HUES6 (cell line): ENCODE results near the gene RNF40.
A peak's percentile ranks its signal among the peaks of the same experiment; 100 is the strongest.

ENCODE experiments used
- H3K27ac ChIP-seq: 2 replicates; pipeline ENCODE4 v1.7.0; 2013; ENCODE audit warnings: low read depth, mild to moderate bottlenecking, low read length, inconsistent platforms
- H3K27me3 ChIP-seq: 2 replicates; pipeline ENCODE4 v1.6.1; 2013; ENCODE audit warnings: low read length; ENCODE audit not compliant: control insufficient read depth, insufficient read depth
- H3K36me3 ChIP-seq: 2 replicates; pipeline ENCODE4 v1.6.1; 2013; ENCODE audit warnings: low read length; ENCODE audit not compliant: control insufficient read depth, insufficient read depth
- H3K4me1 ChIP-seq: 2 replicates; pipeline ENCODE4 v1.6.1; 2013; ENCODE audit warnings: low read length; ENCODE audit not compliant: control insufficient read depth, insufficient read depth
- H3K4me3 ChIP-seq: 2 replicates; pipeline ENCODE4 v1.5.1; 2013; ENCODE audit warnings: low read depth, low read length
- H3K9ac ChIP-seq: one replicate; pipeline ENCODE4 v1.6.1; 2013; ENCODE audit warnings: mild to moderate bottlenecking, low read length
- H3K9me3 ChIP-seq: 2 replicates; pipeline ENCODE4 v1.6.1; 2013; ENCODE audit warnings: low read depth, low read length; ENCODE audit not compliant: control insufficient read depth, insufficient read depth

RNF40 gene

GRCh38 chr16:30777591-30778297 lies 15.6 kb downstream of the RNF40 start:
- Histone ChIP-seq H3K36me3 (peaks cover 31% of the 10 kb centered on the region), H3K9me3 (no peaks in the 10 kb centered on the region), H3K9ac (no peak overlapping the region), H3K4me3 (no peak overlapping the region), H3K4me1 (peaks cover 14% of the 10 kb centered on the region), H3K27ac (no peak overlapping the region), H3K27me3 (no peaks in the 10 kb centered on the region)

- Histone ChIP-seq H3K27ac (no peak overlapping the region), H3K9ac (no peak overlapping the region), H3K27me3 (no peaks in the 10 kb centered on the region), H3K9me3 (no peaks in the 10 kb centered on the region), H3K4me1 (peaks cover 14% of the 10 kb centered on the region), H3K36me3 (peaks cover 31% of the 10 kb centered on the region), H3K4me3 (no peak overlapping the region)
Observed at GRCh38 chr16:30778549-30779244, 16.6 kb downstream of the RNF40 start.

- H3K36me3 ChIP-seq: peaks cover 24% of the 10 kb centered on the region
- H3K27me3 ChIP-seq: no peaks in the 10 kb centered on the region
- H3K9ac ChIP-seq: no peak overlapping the region
- no peak overlapping the region for H3K27ac ChIP-seq
- H3K4me1 ChIP-seq: peaks cover 14% of the 10 kb centered on the region
- no peak overlapping the region for H3K4me3 ChIP-seq
- H3K9me3 ChIP-seq: no peaks in the 10 kb centered on the region
Observed at GRCh38 chr16:30779596-30779995, 17.5 kb downstream of the RNF40 start.

DNA sequence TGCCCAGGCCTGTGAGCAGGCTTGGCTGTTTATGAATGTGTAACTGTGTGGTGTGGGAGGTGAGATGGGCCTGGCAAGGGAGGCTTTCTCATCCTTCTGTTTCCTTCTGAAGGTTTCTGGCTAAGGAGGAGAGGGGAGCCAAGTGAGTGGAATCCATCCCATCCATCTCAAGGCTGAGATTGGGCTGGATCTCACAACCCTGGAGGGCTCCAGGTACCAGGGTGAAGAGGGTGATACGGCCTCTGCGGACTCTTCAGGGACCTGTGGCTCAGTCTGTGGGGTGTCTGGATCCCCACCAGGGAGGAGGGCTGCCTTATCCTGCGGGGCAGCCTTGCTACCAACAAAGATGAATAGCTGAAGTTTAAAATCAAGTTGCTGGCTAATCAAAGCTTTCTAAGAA lies 17.9 kb downstream of the RNF40 start:
- Histone ChIP-seq H3K27me3 (no peaks in the 10 kb centered on the region), H3K9ac (no peak overlapping the region), H3K4me3 (no peak overlapping the region), H3K27ac (no peak overlapping the region), H3K4me1 (peaks cover 14% of the 10 kb centered on the region), H3K36me3 (peaks cover 23% of the 10 kb centered on the region), H3K9me3 (no peaks in the 10 kb centered on the region)

- peaks cover 23% of the 10 kb centered on the region for H3K36me3 ChIP-seq
- H3K4me3 ChIP-seq: no peak overlapping the region
- H3K9ac ChIP-seq: no peak overlapping the region
Observed at GRCh38 chr16:30780549-30780948, 18.4 kb downstream of the RNF40 start.

GRCh38 chr16:30782486-30783279 lies 20.6 kb downstream of the RNF40 start:
- Histone ChIP-seq H3K27me3 (no peaks in the 10 kb centered on the region), H3K27ac (no peak overlapping the region), H3K4me1 (peaks cover 11% of the 10 kb centered on the region), H3K4me3 (no peak overlapping the region), H3K9me3 (no peaks in the 10 kb centered on the region), H3K9ac (no peak overlapping the region), H3K36me3 (peaks cover 23% of the 10 kb centered on the region)

More at GRCh38 chr16:30780549-30780948, 18.4 kb downstream of the RNF40 start:
- Histone ChIP-seq H3K4me1 (peaks cover 14% of the 10 kb centered on the region), H3K9me3 (no peaks in the 10 kb centered on the region), H3K27ac (no peak overlapping the region), H3K27me3 (no peaks in the 10 kb centered on the region)

GRCh38 chr16:30783280-30784109 lies 21.4 kb downstream of the RNF40 start:
- H3K9ac ChIP-seq: no peak overlapping the region
- H3K27me3 ChIP-seq: no peaks in the 10 kb centered on the region
- H3K4me1 ChIP-seq: peaks cover 12% of the 10 kb centered on the region
- H3K9me3 ChIP-seq: no peaks in the 10 kb centered on the region
- H3K36me3 ChIP-seq: peaks cover 23% of the 10 kb centered on the region
- H3K27ac ChIP-seq: no peak overlapping the region
- no peak overlapping the region for H3K4me3 ChIP-seq

- H3K9ac ChIP-seq: no peak overlapping the region
- peaks cover 23% of the 10 kb centered on the region for H3K36me3 ChIP-seq
- H3K4me3 ChIP-seq: no peak overlapping the region
- no peaks in the 10 kb centered on the region for H3K27me3 ChIP-seq
- peaks cover 6% of the 10 kb centered on the region; the same call in 1 of the 2 replicates for H3K4me1 ChIP-seq
- no peak overlapping the region for H3K27ac ChIP-seq
- no peaks in the 10 kb centered on the region for H3K9me3 ChIP-seq
Observed at GRCh38 chr16:30784215-30784614, 22.1 kb downstream of the RNF40 start.

GRCh38 chr16:30785126-30786106 lies 23.3 kb downstream of the RNF40 start:
- Histone ChIP-seq H3K9me3 (no peaks in the 10 kb centered on the region), H3K36me3 (peaks cover 23% of the 10 kb centered on the region), H3K27ac (no peak overlapping the region), H3K4me3 (peak overlapping the region; percentile 70), H3K27me3 (no peaks in the 10 kb centered on the region), H3K4me1 (peaks cover 6% of the 10 kb centered on the region; the same call in 1 of the 2 replicates), H3K9ac (peak overlapping the region; percentile 67)
